H1 (cell line): ENCODE results near the gene PDGFA. TPM values are rescaled to one million over a fixed set of nuclear protein-coding genes. Genes with fewer than 3 reads are reported as not detected.

Experiments
- CTCF ChIA-PET: fragments of 300-600 bp; sonication (Branson Sonifier 250); formaldehyde crosslinking; loops from one replicate; lab custom pipeline; 2021; ENCODE audit not compliant: partially characterized antibody; lab: Charles Lee
- POLR2A ChIA-PET: fragments of 300-600 bp; sonication (Branson Sonifier 250); formaldehyde crosslinking; loops from one replicate; lab custom pipeline; 2021; ENCODE audit warnings: inconsistent platforms; ENCODE audit not compliant: partially characterized antibody; lab: Charles Lee
- DNase-seq, 2 experiments: peaks; one replicate each; pipeline versions ENCODE4 v3.0.0 to v3.0.0-alpha.2; 2010 to 2022; ENCODE audit warnings: low spot score in 2 of 2, low read depth in 1 of 2, mixed read lengths in 1 of 2
- FAIRE-seq: peaks from 2 replicates; lab custom pipeline; 2011; peaks lifted over from hg19 to GRCh38; lab: Jason Lieb, UNC
- H2AFZ ChIP-seq: 2 replicates; pipeline ENCODE4 v1.8.1; 2012; ENCODE audit warnings: low read length, inconsistent platforms
- H2AK5ac ChIP-seq: 2 replicates; pipeline ENCODE4 v1.6.1; 2013; ENCODE audit warnings: low read depth, low read length
- H2BK120ac ChIP-seq: replicated peaks from 2 replicates; pipeline ENCODE3; 2013; ENCODE audit warnings: low read depth, low read length, inconsistent platforms
- H2BK12ac ChIP-seq: 2 replicates; pipeline ENCODE4 v1.6.1; 2013; ENCODE audit warnings: low read depth, low read length
- H2BK15ac ChIP-seq: 2 replicates; pipeline ENCODE4 v1.6.1; 2013; ENCODE audit warnings: low read length
- H2BK20ac ChIP-seq: 2 replicates; pipeline ENCODE4 v1.6.1; 2013; ENCODE audit warnings: low read length
- H2BK5ac ChIP-seq: 2 replicates; pipeline ENCODE4 v1.6.1; 2013; ENCODE audit warnings: low read depth, low read length
- H3K14ac ChIP-seq: 2 replicates; pipeline ENCODE4 v1.6.1; 2013; ENCODE audit warnings: inconsistent platforms; ENCODE audit not compliant: insufficient read length
- H3K18ac ChIP-seq: 2 replicates; pipeline ENCODE4 v1.6.1; 2013; ENCODE audit warnings: low read length; ENCODE audit errors: extremely low read depth
- H3K23ac ChIP-seq: 2 replicates; pipeline ENCODE4 v1.6.1; 2013; ENCODE audit warnings: inconsistent platforms; ENCODE audit not compliant: insufficient read length
- H3K23me2 ChIP-seq: 2 replicates; pipeline ENCODE4 v1.6.1; 2013; ENCODE audit warnings: low read depth, low read length
- H3K27ac ChIP-seq: 2 replicates; pipeline ENCODE4 v1.6.1; 2011; ENCODE audit warnings: low read depth, low read length, inconsistent platforms
- H3K27me3 ChIP-seq, 4 experiments: replicated peaks in 1 of 4; 1 replicate in 1 of 4; 2 replicates in 3 of 4; pipeline versions ENCODE4 v1.6.1 to v1.8.1; 2011 to 2013; ENCODE audit warnings: low read length in 3 of 4, mild to moderate bottlenecking in 3 of 4, inconsistent platforms in 2 of 4, mixed read lengths in 2 of 4, moderate library complexity in 1 of 4; ENCODE audit not compliant: control insufficient read depth in 3 of 4, insufficient read depth in 3 of 4; ENCODE audit errors: extremely low read depth in 1 of 4
- H3K36me3 ChIP-seq, 4 experiments: 2 replicates each; pipeline versions ENCODE4 v1.6.1 to v1.8.1; 2011 to 2013; ENCODE audit warnings: mild to moderate bottlenecking in 4 of 4, low read length in 3 of 4, moderate library complexity in 2 of 4, control low read depth in 1 of 4, inconsistent platforms in 1 of 4; ENCODE audit not compliant: insufficient read depth in 4 of 4, control insufficient read depth in 2 of 4
- H3K4ac ChIP-seq: replicated peaks from 2 replicates; pipeline ENCODE3; 2013; ENCODE audit warnings: low read length, low read depth, mixed read lengths, inconsistent platforms; ENCODE audit not compliant: insufficient read length
- H3K4me1 ChIP-seq, 4 experiments: replicated peaks in 1 of 4; 1 replicate in 1 of 4; 2 replicates in 3 of 4; pipeline versions ENCODE4 v1.6.1 to v1.8.1; 2011 to 2013; ENCODE audit warnings: low read length in 3 of 4, inconsistent platforms in 2 of 4, mixed read lengths in 1 of 4; ENCODE audit not compliant: insufficient read depth in 4 of 4, control insufficient read depth in 3 of 4
- H3K4me2 ChIP-seq, 2 experiments: 2 replicates each; pipeline versions ENCODE4 v1.6.1 to v1.8.1; 2011 to 2013; ENCODE audit warnings: low read depth in 2 of 2, low read length in 2 of 2, control low read depth in 1 of 2, inconsistent platforms in 1 of 2, mild to moderate bottlenecking in 1 of 2; ENCODE audit not compliant: insufficient read depth in 1 of 2
- H3K4me3 ChIP-seq, 4 experiments: fragments of 200-600, 300-600 bp in 1 of 4; sonication (generic), shearing (Covaris generic), sonication (Bioruptor Twin) in 1 of 4; 2 replicates each; pipeline versions ENCODE4 v1.5.1 to v1.8.1; 2011 to 2016; ENCODE audit warnings: low read length in 4 of 4, low read depth in 3 of 4, control low read depth in 2 of 4, inconsistent platforms in 2 of 4, mild to moderate bottlenecking in 2 of 4, mixed read lengths in 1 of 4, moderate library complexity in 1 of 4; ENCODE audit not compliant: insufficient read depth in 2 of 4; ENCODE audit errors: extremely low read depth in 1 of 4
- H3K56ac ChIP-seq: replicated peaks from 2 replicates; pipeline ENCODE3; 2013; ENCODE audit warnings: low read depth, mild to moderate bottlenecking, mixed read lengths, low read length, inconsistent platforms; ENCODE audit not compliant: insufficient read length
- H3K79me1 ChIP-seq: 2 replicates; pipeline ENCODE4 v1.6.1; 2013; ENCODE audit warnings: low read depth, low read length, control low read depth
- H3K79me2 ChIP-seq, 2 experiments: 2 replicates each; pipeline versions ENCODE4 v1.6.1 to v1.8.1; 2012 to 2013; ENCODE audit warnings: low read length in 2 of 2, mild to moderate bottlenecking in 2 of 2, inconsistent platforms in 1 of 2; ENCODE audit not compliant: insufficient read depth in 2 of 2, control insufficient read depth in 1 of 2
- H3K9ac ChIP-seq, 4 experiments: replicated peaks in 1 of 4; 1 replicate in 1 of 4; 2 replicates in 3 of 4; pipeline versions ENCODE4 v1.6.1 to v1.8.1; 2011 to 2013; ENCODE audit warnings: low read depth in 3 of 4, low read length in 3 of 4, control low read depth in 2 of 4, mild to moderate bottlenecking in 2 of 4, moderate library complexity in 2 of 4, inconsistent platforms in 1 of 4; ENCODE audit errors: extremely low read depth in 1 of 4
- H3K9me3 ChIP-seq, 2 experiments: 2 replicates each; pipeline versions ENCODE4 v1.6.1 to v1.8.1; 2012 to 2013; ENCODE audit warnings: mild to moderate bottlenecking in 2 of 2, moderate library complexity in 2 of 2, control low read depth in 1 of 2, inconsistent platforms in 1 of 2, low read depth in 1 of 2, low read length in 1 of 2, mixed read lengths in 1 of 2; ENCODE audit not compliant: insufficient read depth in 2 of 2
- H4K20me1 ChIP-seq, 2 experiments: replicated peaks in 1 of 2; 2 replicates each; pipeline versions ENCODE3 to v1.8.1; 2011 to 2013; ENCODE audit warnings: inconsistent platforms in 2 of 2, low read length in 2 of 2, mild to moderate bottlenecking in 1 of 2; ENCODE audit not compliant: insufficient read depth in 2 of 2, control insufficient read depth in 1 of 2
- H4K5ac ChIP-seq: 2 replicates; pipeline ENCODE4 v1.6.1; 2013; ENCODE audit warnings: low read length, low read depth, mixed read lengths, inconsistent platforms; ENCODE audit not compliant: insufficient read length
- H4K8ac ChIP-seq: 2 replicates; pipeline ENCODE4 v1.8.0; 2013; ENCODE audit warnings: mild to moderate bottlenecking, moderate library complexity, low read length, inconsistent platforms; ENCODE audit not compliant: insufficient read depth; ENCODE audit errors: extremely low read depth
- H4K91ac ChIP-seq: replicated peaks from 2 replicates; pipeline ENCODE3; 2013; ENCODE audit warnings: low read length, mixed read lengths, inconsistent platforms; ENCODE audit not compliant: insufficient read length
- BCL11A ChIP-seq, 2 experiments: IDR thresholded peaks; one replicate each; pipeline ENCODE4 v1.6.1; 2011; ENCODE audit warnings: low read depth in 2 of 2, low read length in 2 of 2, mild to moderate bottlenecking in 2 of 2
- BRCA1 ChIP-seq: IDR thresholded peaks from 2 replicates; pipeline ENCODE4 v1.6.1; 2012; ENCODE audit warnings: low read depth, low read length, improper control_type of control experiment
- EP300 ChIP-seq, 2 experiments: IDR thresholded peaks; 1 replicate in 1 of 2; 2 replicates in 1 of 2; pipeline ENCODE4 v1.6.1; 2011 to 2012; ENCODE audit warnings: low read depth in 2 of 2, low read length in 2 of 2, mild to moderate bottlenecking in 2 of 2, borderline replicate concordance in 1 of 2, inconsistent platforms in 1 of 2, moderate library complexity in 1 of 2
- FOSL1 ChIP-seq: IDR thresholded peaks from 2 replicates; pipeline ENCODE4 v1.6.1; 2011; ENCODE audit warnings: mild to moderate bottlenecking, low read depth, low read length, moderate library complexity; ENCODE audit not compliant: insufficient read depth
- GABPA ChIP-seq: IDR thresholded peaks from 2 replicates; pipeline ENCODE4 v1.6.1; 2011; ENCODE audit warnings: mild to moderate bottlenecking, low read length, moderate library complexity, borderline replicate concordance; ENCODE audit not compliant: insufficient read depth
- GTF2F1 ChIP-seq: IDR thresholded peaks from 2 replicates; pipeline ENCODE4 v1.6.1; 2012; ENCODE audit warnings: low read depth, low read length, improper control_type of control experiment, borderline replicate concordance
- HDAC2 ChIP-seq, 2 experiments: fragments of 300-600 bp in 1 of 2; sonication (generic) in 1 of 2; IDR thresholded peaks; 2 replicates each; pipeline ENCODE4 v1.6.1; 2011 to 2012; ENCODE audit warnings: low read depth in 2 of 2, low read length in 2 of 2, mild to moderate bottlenecking in 2 of 2, moderate library complexity in 2 of 2, borderline replicate concordance in 1 of 2, inconsistent platforms in 1 of 2
- KDM1A ChIP-seq: fragments of 200-600, 300-600 bp; sonication (generic); IDR thresholded peaks from 2 replicates; pipeline ENCODE4 v1.7.1; 2016; ENCODE audit warnings: mild to moderate bottlenecking, low read length, borderline replicate concordance
- MAFK ChIP-seq: IDR thresholded peaks from 2 replicates; pipeline ENCODE4 v1.6.1; 2012; ENCODE audit warnings: low read depth, mild to moderate bottlenecking, improper control_type of control experiment, low read length
- MAX ChIP-seq: IDR thresholded peaks from 2 replicates; pipeline ENCODE4 v1.6.1; 2012; ENCODE audit warnings: inconsistent platforms
- POU5F1 ChIP-seq: IDR thresholded peaks from 2 replicates; pipeline ENCODE4 v1.6.1; 2011; ENCODE audit warnings: low read depth, mild to moderate bottlenecking, low read length, moderate library complexity
- SIRT6 ChIP-seq: IDR thresholded peaks from one replicate; pipeline ENCODE4 v1.7.1; 2012; ENCODE audit warnings: low read length, inconsistent platforms
- SUZ12 ChIP-seq: fragments of 200-600 bp; sonication (generic); IDR thresholded peaks from 2 replicates; pipeline ENCODE4 v1.6.1; 2012; ENCODE audit warnings: mild to moderate bottlenecking, inconsistent platforms, low read length, moderate library complexity, mixed read lengths
- TEAD4 ChIP-seq: IDR thresholded peaks from 2 replicates; pipeline ENCODE4 v1.6.1; 2012; ENCODE audit warnings: low read depth, low read length, inconsistent platforms, mixed read lengths
- WGBS, 2 experiments: shearing (Covaris generic) in 1 of 2; methylation state at CpG; one replicate each; pipeline versions ENCODE4 v1.1.6 to v1.1.7; 2013 to 2015; ENCODE audit warnings: low lambda C conversion rate in 2 of 2, mixed read lengths in 2 of 2, inconsistent platforms in 1 of 2, low coverage in 1 of 2, missing lambda C conversion rate in 1 of 2; ENCODE audit not compliant: insufficient replicate concordance in 2 of 2, insufficient coverage in 1 of 2, insufficient read length in 1 of 2; ENCODE audit errors: extremely low coverage in 1 of 2, missing lambda C conversion rate in 1 of 2; 5-methylcytosine and 5-hydroxymethylcytosine counted together
- polyA plus RNA-seq, 7 experiments: library from polyadenylated mRNA; depleted of rRNA in 3 of 7; stranded (reverse) in 5 of 7; unstranded in 2 of 7; fragments of >200 nt in 5 of 7; fragments of 200-250 nt in 2 of 7; gene quantifications; 1 replicate in 5 of 7; 2 replicates in 1 of 7; 4 replicates in 1 of 7; pipeline versions ENCODE4 v1.2.1 to v1.2.3, GENCODE V29; 2011 to 2013; ENCODE audit warnings: missing spikeins in 2 of 7, mixed read lengths in 2 of 7
- total RNA-seq: library from RNA; stranded (reverse); fragmentation: NEBNext Ultra II Directional; extraction: Animal tissue kit (Norgen Biotek cat#: 25700); gene quantifications from 2 replicates; pipeline ENCODE4 v1.2.1, GENCODE V29; 2021

The PDGFA gene
- total and polyA plus RNA-seq, 2 of the 8 experiments (the other 6 are each of a cell fraction or from before 2014, with no cell fraction given): 21.1 to 43.0 TPM

GRCh38 chr7:559396-559705 lies 39.7 kb upstream of the PDGFA start:
- H2AK5ac ChIP-seq: no peak overlapping the region
- ChIA-PET POLR2A (no interaction called here), CTCF (no interaction called here)
- H2BK120ac ChIP-seq: no peak overlapping the region
- peaks cover 2% of the 10 kb centered on the region; the same call in 1 of the 2 replicates for H3K23me2 ChIP-seq
- no peak overlapping the region for H3K4me3 ChIP-seq
- H3K27me3 ChIP-seq: no peaks in the 10 kb centered on the region
- no peak overlapping the region for H4K91ac ChIP-seq
- H3K4ac ChIP-seq: no peak overlapping the region
- no peak overlapping the region for H2AFZ ChIP-seq
- no peak overlapping the region for H3K4me2 ChIP-seq
- H3K79me1 ChIP-seq: 0 out of 2 replicates have a peak, but pooled peaks cover 4% of the 10 kb centered on the region
- H3K18ac ChIP-seq: no peak overlapping the region
- peaks cover 3 to 7% of the 10 kb centered on the region in 2 experiments for H4K20me1 ChIP-seq
- peaks cover 0 to 4% (median under 1%) of the 10 kb centered on the region in 4 experiments; a peak in 1 of 7 replicates for H3K4me1 ChIP-seq
- WGBS, 2 experiments: 97% methylated on average over 21 of the region's 21 CpGs; no CpG with 5 or more reads in 1 of the 2 experiments
- no peak overlapping the region for H3K23ac ChIP-seq
- H3K9me3 ChIP-seq: peaks cover 0 to 5% of the 10 kb centered on the region in 2 experiments; a peak in 1 of 4 replicates
- H2BK15ac ChIP-seq: no peak overlapping the region
- H3K79me2 ChIP-seq: no peaks in the 10 kb centered on the region
- FAIRE-seq (no peak), DNase-seq (no peak)
- no peak overlapping the region for H2BK12ac ChIP-seq
- H2BK20ac ChIP-seq: no peak overlapping the region
- no peak overlapping the region for H2BK5ac ChIP-seq
- no peak overlapping the region for H3K14ac ChIP-seq
- no peak overlapping the region for H3K27ac ChIP-seq
- peak overlapping the region; percentile 79; the same call in 1 of the 2 replicates for H4K8ac ChIP-seq
- no peak overlapping the region for H3K9ac ChIP-seq
- no peak overlapping the region for H4K5ac ChIP-seq
- H3K56ac ChIP-seq: no peak overlapping the region
- H3K36me3 ChIP-seq: no peaks in the 10 kb centered on the region
- TF ChIP-seq BCL11A (IDR thresholded peaks at IDR 0.05; ENCODE audit: low read depth in 2 of 2, low read length in 2 of 2) (no peak), TEAD4 (no peak), GABPA (no peak), FOSL1 (no peak), SIRT6 (no peak), POU5F1 (no peak), BRCA1 (no peak), MAX (no peak), HDAC2 (IDR thresholded peaks at IDR 0.05; ENCODE audit: borderline replicate concordance in 1 of 2, low read depth in 2 of 2, low read length in 2 of 2) (no peak), MAFK (no peak), SUZ12 (no peak), KDM1A (no peak), EP300 (IDR thresholded peaks at IDR 0.05; ENCODE audit: borderline replicate concordance in 1 of 2, low read depth in 2 of 2, low read length in 2 of 2) (no peak), GTF2F1 (no peak)
